Tibial nerve (tissue), 3 donors: Measurements from ENCODE around the gene DLK2.
"Not testable (repeated sequence)": the region's sequence is repeated elsewhere in the genome, so short reads cannot be mapped to it uniquely, and the experiment has no call there.

Source experiments
- POLR2A ChIP-seq, 2 donors: fragments of 450-650 bp; IDR thresholded peaks; one replicate each; pipeline ENCODE4 v1.6.1; 2017; ENCODE audit warnings: antibody characterized with exemption in 2 of 2, mild to moderate bottlenecking in 2 of 2, moderate library complexity in 2 of 2
- TF ChIP-seq, protein P1 (sequence below), 5 experiments: fragments of 200-600 bp in 3 of 5; fragments of 450-650 bp in 2 of 5; sonication (generic) in 3 of 5; IDR thresholded peaks; one replicate each; pipeline ENCODE4 v1.5.1; 2016 to 2019; ENCODE audit warnings: antibody characterized with exemption in 5 of 5, mild to moderate bottlenecking in 3 of 5, moderate library complexity in 2 of 5

DNA sequence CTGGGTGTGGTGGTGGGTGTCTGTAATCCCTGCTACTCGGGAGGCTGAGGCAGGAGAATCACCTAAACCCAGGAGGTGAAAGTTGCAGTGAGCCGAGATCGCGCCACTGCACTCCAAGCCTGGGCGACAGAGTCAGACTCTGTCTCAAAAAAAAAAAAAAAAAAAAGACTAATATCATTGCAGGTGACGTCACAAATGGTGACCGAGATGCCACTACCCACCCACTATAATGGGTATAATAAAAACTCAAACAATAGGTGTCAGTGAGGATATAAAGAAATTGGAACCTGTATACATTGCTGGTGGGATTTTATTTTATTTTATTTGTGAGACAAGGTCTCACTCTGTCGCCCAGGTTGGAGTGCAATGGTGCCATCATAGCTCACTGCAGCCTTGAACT, 40.1 kb downstream of the DLK2 start:
- not testable (repeated sequence) for TF ChIP-seq POLR2A (IDR thresholded peaks at IDR 0.05)
- TF ChIP-seq, protein P1, sequence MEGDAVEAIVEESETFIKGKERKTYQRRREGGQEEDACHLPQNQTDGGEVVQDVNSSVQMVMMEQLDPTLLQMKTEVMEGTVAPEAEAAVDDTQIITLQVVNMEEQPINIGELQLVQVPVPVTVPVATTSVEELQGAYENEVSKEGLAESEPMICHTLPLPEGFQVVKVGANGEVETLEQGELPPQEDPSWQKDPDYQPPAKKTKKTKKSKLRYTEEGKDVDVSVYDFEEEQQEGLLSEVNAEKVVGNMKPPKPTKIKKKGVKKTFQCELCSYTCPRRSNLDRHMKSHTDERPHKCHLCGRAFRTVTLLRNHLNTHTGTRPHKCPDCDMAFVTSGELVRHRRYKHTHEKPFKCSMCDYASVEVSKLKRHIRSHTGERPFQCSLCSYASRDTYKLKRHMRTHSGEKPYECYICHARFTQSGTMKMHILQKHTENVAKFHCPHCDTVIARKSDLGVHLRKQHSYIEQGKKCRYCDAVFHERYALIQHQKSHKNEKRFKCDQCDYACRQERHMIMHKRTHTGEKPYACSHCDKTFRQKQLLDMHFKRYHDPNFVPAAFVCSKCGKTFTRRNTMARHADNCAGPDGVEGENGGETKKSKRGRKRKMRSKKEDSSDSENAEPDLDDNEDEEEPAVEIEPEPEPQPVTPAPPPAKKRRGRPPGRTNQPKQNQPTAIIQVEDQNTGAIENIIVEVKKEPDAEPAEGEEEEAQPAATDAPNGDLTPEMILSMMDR (IDR thresholded peaks at IDR 0.05): not testable (repeated sequence)
